ENCODE results near the gene TCF7L1. TPM values are rescaled to one million over a fixed set of nuclear protein-coding genes. Genes with fewer than 3 reads are reported as not detected.

Gene TCF7L1
- total RNA-seq, 6 experiments from 2014 or later = 1.2 to 8.8 (median 3.7) TPM

- intact Hi-C loops (cut with DNase I) = loop anchor here (10.0 kb wide), 1 partner anchor 147 kb away; the partner anchor contains the start of gene TCF7L1 (in 2 of the 2)
- no peaks in the 10 kb centered on the region for H3K9me3 ChIP-seq
- H3K4me1 ChIP-seq = no peaks in the 10 kb centered on the region
- DNase-seq (no peak), ATAC-seq (no peak)
- peaks cover 0 to 1% (median 0%) of the 10 kb centered on the region in 4 donors for H3K36me3 ChIP-seq
- no peaks in the 10 kb centered on the region for H3K27me3 ChIP-seq
- TF ChIP-seq POLR2A (IDR thresholded peaks at IDR 0.05) (no peak), CTCF (IDR thresholded peaks at IDR 0.05) (no peak)
- no peak overlapping the region for H3K4me3 ChIP-seq
- no peak overlapping the region for H3K27ac ChIP-seq
- 75% methylated on average over 6 of the region's 6 CpGs for WGBS (ENCODE audit: insufficient coverage, low coverage, low lambda C conversion rate, missing lambda C conversion rate)
Measured at GRCh38 chr2:85281553-85281952, 148.4 kb downstream of the TCF7L1 start.

GRCh38 chr2:85282914-85283313 is 149.7 kb downstream of the TCF7L1 start:
- Histone ChIP-seq H3K4me1 (no peaks in the 10 kb centered on the region), H3K9me3 (no peaks in the 10 kb centered on the region), H3K27me3 (no peaks in the 10 kb centered on the region), H3K4me3 (no peak overlapping the region), H3K36me3 (peaks cover 0 to 1% (median 0%) of the 10 kb centered on the region in 4 donors), H3K27ac (no peak overlapping the region)
- intact Hi-C loops (cut with DNase I) = loop anchor here (10.0 kb wide), 1 partner anchor 148 kb away; the partner anchor contains the start of gene TCF7L1 (in 2 of the 2)
- 76% methylated on average over 3 of the region's 7 CpGs for WGBS (ENCODE audit: insufficient coverage, low coverage, low lambda C conversion rate, missing lambda C conversion rate)
- DNase-seq (no peak), ATAC-seq (no peak)
- TF ChIP-seq CTCF (IDR thresholded peaks at IDR 0.05) (no peak), POLR2A (IDR thresholded peaks at IDR 0.05) (no peak)

- intact Hi-C loops (cut with DNase I) = loop anchor here (10.0 kb wide), 1 partner anchor 149 kb away; the partner anchor contains the start of gene TCF7L1 (in 2 of the 2)
- H3K4me1 ChIP-seq = no peaks in the 10 kb centered on the region
- H3K4me3 ChIP-seq = no peak overlapping the region
- H3K27ac ChIP-seq = no peak overlapping the region
- 88% methylated on average over 3 of the region's 8 CpGs for WGBS (ENCODE audit: insufficient coverage, low coverage, low lambda C conversion rate, missing lambda C conversion rate)
- TF ChIP-seq CTCF (IDR thresholded peaks at IDR 0.05) = no peak
- TF ChIP-seq POLR2A (IDR thresholded peaks at IDR 0.05) = no peak
- no peaks in the 10 kb centered on the region for H3K27me3 ChIP-seq
- ATAC-seq = no peak
- H3K9me3 ChIP-seq = no peaks in the 10 kb centered on the region
- no peak for DNase-seq
- H3K36me3 ChIP-seq = peaks cover 0 to 1% (median 0%) of the 10 kb centered on the region in 4 donors
Measured at GRCh38 chr2:85283641-85284040, 150.4 kb downstream of the TCF7L1 start.

GRCh38 chr2:85286918-85287317 is 153.7 kb downstream of the TCF7L1 start:
- no peak overlapping the region for H3K27ac ChIP-seq
- H3K4me1 ChIP-seq = no peaks in the 10 kb centered on the region
- peaks cover 0 to 1% (median 0%) of the 10 kb centered on the region in 4 donors for H3K36me3 ChIP-seq
- DNase-seq (no peak), ATAC-seq (no peak)
- no peak overlapping the region for H3K4me3 ChIP-seq
- no peaks in the 10 kb centered on the region for H3K27me3 ChIP-seq
- no peaks in the 10 kb centered on the region for H3K9me3 ChIP-seq
- intact Hi-C loops (cut with DNase I) = loop anchor here (5.0 to 10.0 kb wide), 2 partner anchors 152 to 220 kb away; partner anchors contain the start of gene TCF7L1 (in 2 of the 2)
- TF ChIP-seq POLR2A (IDR thresholded peaks at IDR 0.05) (no peak), CTCF (IDR thresholded peaks at IDR 0.05) (no peak)
- 64% methylated on average over 8 of the region's 8 CpGs for WGBS (ENCODE audit: insufficient coverage, low coverage, low lambda C conversion rate, missing lambda C conversion rate)

All from right lobe of liver (tissue), 6 donors.